HFF-Myc (cell line): Measurements from ENCODE around the gene DFFB.

ENCODE experiments used
- DNase-seq: peaks from one replicate; pipeline ENCODE4 v3.0.0-alpha.2; 2011; ENCODE audit warnings: low read depth; ENCODE audit errors: extremely low read depth
- H3K4me3 ChIP-seq: replicated peaks from 2 replicates; pipeline ENCODE4 v1.5.1; 2011; ENCODE audit warnings: low read depth, mild to moderate bottlenecking, control low read depth, low read length
- TF ChIP-seq, protein P1 (sequence below): IDR thresholded peaks from 2 replicates; pipeline ENCODE4 v1.5.1; 2012; ENCODE audit warnings: mild to moderate bottlenecking, low read depth, low read length, control low read depth; ENCODE audit errors: missing control alignments

Gene DFFB

DNA sequence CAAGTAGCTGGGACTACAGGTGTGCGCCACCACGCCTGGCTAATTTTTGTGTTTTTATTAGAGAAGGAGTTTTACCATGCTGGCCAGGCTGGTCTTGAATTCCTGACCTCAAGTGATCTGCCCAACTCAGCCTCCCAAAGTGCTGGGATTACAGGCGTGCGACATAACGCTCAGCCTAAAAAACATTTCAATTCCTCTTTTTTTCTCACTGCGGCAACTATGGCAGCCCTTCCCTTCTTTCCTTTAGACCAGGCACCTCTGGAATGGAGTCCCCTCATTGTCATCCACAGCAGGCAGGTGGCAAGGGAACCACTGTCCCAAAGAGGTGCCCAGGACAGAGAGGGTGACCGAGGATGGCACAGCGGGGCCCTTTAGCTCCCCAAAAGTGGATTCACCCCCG, 14.4 kb upstream of the DFFB start:
- H3K4me3 ChIP-seq = no peak overlapping the region
- no peak for DNase-seq
- TF ChIP-seq, protein P1, sequence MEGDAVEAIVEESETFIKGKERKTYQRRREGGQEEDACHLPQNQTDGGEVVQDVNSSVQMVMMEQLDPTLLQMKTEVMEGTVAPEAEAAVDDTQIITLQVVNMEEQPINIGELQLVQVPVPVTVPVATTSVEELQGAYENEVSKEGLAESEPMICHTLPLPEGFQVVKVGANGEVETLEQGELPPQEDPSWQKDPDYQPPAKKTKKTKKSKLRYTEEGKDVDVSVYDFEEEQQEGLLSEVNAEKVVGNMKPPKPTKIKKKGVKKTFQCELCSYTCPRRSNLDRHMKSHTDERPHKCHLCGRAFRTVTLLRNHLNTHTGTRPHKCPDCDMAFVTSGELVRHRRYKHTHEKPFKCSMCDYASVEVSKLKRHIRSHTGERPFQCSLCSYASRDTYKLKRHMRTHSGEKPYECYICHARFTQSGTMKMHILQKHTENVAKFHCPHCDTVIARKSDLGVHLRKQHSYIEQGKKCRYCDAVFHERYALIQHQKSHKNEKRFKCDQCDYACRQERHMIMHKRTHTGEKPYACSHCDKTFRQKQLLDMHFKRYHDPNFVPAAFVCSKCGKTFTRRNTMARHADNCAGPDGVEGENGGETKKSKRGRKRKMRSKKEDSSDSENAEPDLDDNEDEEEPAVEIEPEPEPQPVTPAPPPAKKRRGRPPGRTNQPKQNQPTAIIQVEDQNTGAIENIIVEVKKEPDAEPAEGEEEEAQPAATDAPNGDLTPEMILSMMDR = no peak

DNA sequence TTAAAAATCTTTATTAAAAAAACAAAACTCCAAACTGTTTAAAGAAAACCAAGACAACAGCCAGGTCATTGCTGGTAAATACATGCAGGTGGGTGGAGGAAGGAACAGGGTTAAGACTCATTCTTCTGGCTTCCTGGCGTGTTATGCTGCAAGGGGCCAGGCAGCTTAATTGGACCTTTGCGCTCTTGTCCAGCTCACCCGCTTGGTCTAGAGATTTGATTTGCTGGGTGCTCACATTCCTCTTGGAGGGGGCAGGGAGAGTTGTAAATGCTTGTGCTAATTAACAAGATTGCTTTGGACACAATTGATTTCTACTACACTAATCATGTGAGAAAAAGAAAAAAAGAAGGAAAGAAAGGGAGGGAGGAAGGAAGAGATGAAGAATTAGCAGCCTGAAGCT, 10.7 kb upstream of the DFFB start:
- H3K4me3 ChIP-seq = no peak overlapping the region
- TF ChIP-seq, protein P1 = no peak
- DNase-seq = no peak

DNA sequence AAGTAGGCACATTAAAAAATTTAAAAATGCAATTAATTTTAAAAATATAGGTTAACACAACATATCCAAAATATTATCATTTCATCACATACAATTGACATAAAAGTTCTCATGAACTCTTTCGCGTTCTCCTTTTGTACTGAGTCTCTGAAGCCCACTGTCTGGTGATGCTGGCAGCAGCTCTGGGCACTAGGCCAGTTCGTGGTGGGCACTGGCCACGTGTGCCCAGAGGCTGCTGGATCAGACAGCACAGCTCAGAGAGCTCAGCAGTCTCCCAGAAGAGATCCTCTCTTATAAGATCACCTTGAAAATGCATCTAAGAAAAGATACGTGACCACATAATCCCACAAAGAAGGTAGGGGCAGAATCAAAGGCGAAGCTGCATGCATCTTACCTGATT, 10.2 kb upstream of the DFFB start:
- TF ChIP-seq, protein P1 = no peak
- no peak overlapping the region for H3K4me3 ChIP-seq
- no peak for DNase-seq

DNA sequence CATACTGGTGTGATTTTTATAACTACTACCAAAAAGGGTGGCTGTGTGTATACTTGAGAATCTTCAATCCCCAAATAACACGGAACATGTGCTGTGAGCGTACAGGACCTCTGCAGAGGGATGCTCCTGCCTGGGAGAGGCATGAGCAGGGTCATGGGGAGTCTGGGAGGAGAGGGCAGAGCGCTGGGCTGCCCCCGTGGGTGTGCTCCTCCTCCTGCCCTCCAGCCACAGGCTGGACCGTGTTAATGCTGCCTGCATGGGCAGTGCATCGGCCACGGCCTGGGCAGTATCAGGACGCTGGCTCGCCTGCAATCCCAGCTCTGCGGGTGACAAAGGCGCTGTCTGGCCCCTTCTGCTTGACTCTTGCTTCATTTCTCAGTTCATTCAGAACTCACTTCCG, 6.4 kb upstream of the DFFB start:
- DNase-seq = no peak
- no peak overlapping the region for H3K4me3 ChIP-seq
- TF ChIP-seq, protein P1 = no peak

DNA sequence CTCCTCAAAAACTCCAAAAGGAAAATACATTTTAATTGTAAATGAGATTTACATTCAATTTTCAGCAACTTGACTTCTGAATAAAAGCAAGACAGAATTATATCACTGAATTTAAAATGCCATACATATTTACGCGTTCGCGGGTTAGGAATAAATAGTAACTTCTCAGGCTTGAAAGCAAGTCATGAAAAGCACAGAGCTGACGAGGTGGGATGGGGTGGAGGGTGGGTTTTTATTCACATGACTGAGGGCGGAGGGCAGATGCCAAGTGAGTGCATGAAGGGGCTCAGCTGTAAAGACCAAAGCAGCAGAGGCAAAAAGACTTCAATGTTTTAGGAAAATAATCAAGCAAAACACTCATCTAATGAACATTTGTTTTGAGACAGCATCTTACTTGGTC, 6.0 kb upstream of the DFFB start:
- TF ChIP-seq, protein P1 = no peak
- no peak overlapping the region for H3K4me3 ChIP-seq
- DNase-seq = no peak

DNA sequence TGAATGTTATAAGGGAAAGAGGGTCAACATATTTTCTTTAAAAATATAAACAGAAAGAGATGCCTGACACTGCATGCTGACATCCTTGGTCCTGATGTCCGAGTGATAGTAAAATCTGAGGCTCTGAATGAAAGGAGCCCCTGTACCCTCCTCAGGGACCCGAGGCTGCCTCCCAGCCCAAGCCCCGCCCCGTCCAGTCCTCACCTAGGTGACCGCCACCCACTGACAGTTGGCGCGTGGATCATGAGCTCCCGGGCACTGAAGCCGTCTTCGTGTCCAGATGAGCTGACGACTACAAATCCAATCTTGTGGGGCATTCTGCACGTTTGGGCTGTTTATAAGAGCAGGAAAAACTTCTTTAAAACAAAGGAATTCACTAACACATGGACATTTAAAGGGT, 5.2 kb upstream of the DFFB start:
- no peak overlapping the region for H3K4me3 ChIP-seq
- TF ChIP-seq, protein P1 = no peak
- no peak for DNase-seq

DNA sequence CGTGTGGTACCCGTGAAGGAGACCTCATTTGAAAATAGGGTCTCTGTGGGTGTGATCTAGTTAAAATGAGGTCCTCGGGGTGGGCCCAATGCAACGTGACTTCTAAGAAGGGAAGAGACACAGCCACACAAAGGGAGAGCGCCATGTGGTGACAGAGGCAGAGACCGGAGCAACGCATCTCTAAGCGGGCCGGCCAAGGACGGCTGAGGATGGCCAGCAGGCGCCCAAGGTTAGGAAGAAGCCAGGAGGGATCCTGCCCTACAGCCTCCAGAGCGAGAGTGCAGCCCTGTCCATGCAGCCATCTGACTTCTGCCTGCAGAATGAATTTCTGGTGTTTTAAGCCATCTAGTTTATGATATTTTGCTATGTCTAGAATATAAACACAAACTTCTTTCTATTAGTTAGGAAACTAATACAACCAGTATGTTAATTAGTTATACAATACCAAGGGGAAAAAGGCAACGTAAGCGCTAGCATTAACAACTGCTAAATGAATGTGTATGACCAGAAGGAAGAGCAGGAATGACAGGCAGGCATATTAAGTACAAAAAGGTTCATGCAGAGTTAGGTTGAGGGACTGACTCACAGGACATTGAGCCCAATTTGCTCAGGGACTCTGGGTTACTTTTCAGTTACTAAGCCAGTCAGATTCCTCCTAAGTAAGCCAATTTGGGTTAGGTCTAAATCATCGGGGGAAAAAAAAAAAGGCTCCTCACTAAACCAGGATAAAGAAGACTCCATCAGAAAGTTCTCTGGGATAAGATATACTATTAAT, 4.4 kb upstream of the DFFB start:
- TF ChIP-seq, protein P1 = no peak
- no peak for DNase-seq
- no peak overlapping the region for H3K4me3 ChIP-seq
